H1 (cell line): ENCODE results near the gene NME4. TPM values are rescaled to one million over a fixed set of nuclear protein-coding genes. Genes with fewer than 3 reads are reported as not detected.

Experiments
- CTCF ChIA-PET: fragments of 300-600 bp; sonication (Branson Sonifier 250); formaldehyde crosslinking; loops from one replicate; lab custom pipeline; 2021; ENCODE audit not compliant: partially characterized antibody; lab: Charles Lee
- POLR2A ChIA-PET: fragments of 300-600 bp; sonication (Branson Sonifier 250); formaldehyde crosslinking; loops from one replicate; lab custom pipeline; 2021; ENCODE audit warnings: inconsistent platforms; ENCODE audit not compliant: partially characterized antibody; lab: Charles Lee
- DNase-seq, 2 experiments: peaks; one replicate each; pipeline versions ENCODE4 v3.0.0 to v3.0.0-alpha.2; 2010 to 2022; ENCODE audit warnings: low spot score in 2 of 2, low read depth in 1 of 2, mixed read lengths in 1 of 2
- FAIRE-seq: peaks from 2 replicates; lab custom pipeline; 2011; peaks lifted over from hg19 to GRCh38; lab: Jason Lieb, UNC
- H2AFZ ChIP-seq: 2 replicates; pipeline ENCODE4 v1.8.1; 2012; ENCODE audit warnings: low read length, inconsistent platforms
- H2AK5ac ChIP-seq: 2 replicates; pipeline ENCODE4 v1.6.1; 2013; ENCODE audit warnings: low read depth, low read length
- H2BK120ac ChIP-seq: replicated peaks from 2 replicates; pipeline ENCODE3; 2013; ENCODE audit warnings: low read depth, low read length, inconsistent platforms
- H2BK12ac ChIP-seq: 2 replicates; pipeline ENCODE4 v1.6.1; 2013; ENCODE audit warnings: low read depth, low read length
- H2BK15ac ChIP-seq: 2 replicates; pipeline ENCODE4 v1.6.1; 2013; ENCODE audit warnings: low read length
- H2BK20ac ChIP-seq: 2 replicates; pipeline ENCODE4 v1.6.1; 2013; ENCODE audit warnings: low read length
- H2BK5ac ChIP-seq: 2 replicates; pipeline ENCODE4 v1.6.1; 2013; ENCODE audit warnings: low read depth, low read length
- H3K14ac ChIP-seq: 2 replicates; pipeline ENCODE4 v1.6.1; 2013; ENCODE audit warnings: inconsistent platforms; ENCODE audit not compliant: insufficient read length
- H3K18ac ChIP-seq: 2 replicates; pipeline ENCODE4 v1.6.1; 2013; ENCODE audit warnings: low read length; ENCODE audit errors: extremely low read depth
- H3K23ac ChIP-seq: 2 replicates; pipeline ENCODE4 v1.6.1; 2013; ENCODE audit warnings: inconsistent platforms; ENCODE audit not compliant: insufficient read length
- H3K23me2 ChIP-seq: 2 replicates; pipeline ENCODE4 v1.6.1; 2013; ENCODE audit warnings: low read depth, low read length
- H3K27ac ChIP-seq: 2 replicates; pipeline ENCODE4 v1.6.1; 2011; ENCODE audit warnings: low read depth, low read length, inconsistent platforms
- H3K27me3 ChIP-seq, 4 experiments: replicated peaks in 1 of 4; 1 replicate in 1 of 4; 2 replicates in 3 of 4; pipeline versions ENCODE4 v1.6.1 to v1.8.1; 2011 to 2013; ENCODE audit warnings: low read length in 3 of 4, mild to moderate bottlenecking in 3 of 4, inconsistent platforms in 2 of 4, mixed read lengths in 2 of 4, moderate library complexity in 1 of 4; ENCODE audit not compliant: control insufficient read depth in 3 of 4, insufficient read depth in 3 of 4; ENCODE audit errors: extremely low read depth in 1 of 4
- H3K36me3 ChIP-seq, 4 experiments: 2 replicates each; pipeline versions ENCODE4 v1.6.1 to v1.8.1; 2011 to 2013; ENCODE audit warnings: mild to moderate bottlenecking in 4 of 4, low read length in 3 of 4, moderate library complexity in 2 of 4, control low read depth in 1 of 4, inconsistent platforms in 1 of 4; ENCODE audit not compliant: insufficient read depth in 4 of 4, control insufficient read depth in 2 of 4
- H3K4ac ChIP-seq: replicated peaks from 2 replicates; pipeline ENCODE3; 2013; ENCODE audit warnings: low read length, low read depth, mixed read lengths, inconsistent platforms; ENCODE audit not compliant: insufficient read length
- H3K4me1 ChIP-seq, 4 experiments: replicated peaks in 1 of 4; 1 replicate in 1 of 4; 2 replicates in 3 of 4; pipeline versions ENCODE4 v1.6.1 to v1.8.1; 2011 to 2013; ENCODE audit warnings: low read length in 3 of 4, inconsistent platforms in 2 of 4, mixed read lengths in 1 of 4; ENCODE audit not compliant: insufficient read depth in 4 of 4, control insufficient read depth in 3 of 4
- H3K4me2 ChIP-seq, 2 experiments: 2 replicates each; pipeline versions ENCODE4 v1.6.1 to v1.8.1; 2011 to 2013; ENCODE audit warnings: low read depth in 2 of 2, low read length in 2 of 2, control low read depth in 1 of 2, inconsistent platforms in 1 of 2, mild to moderate bottlenecking in 1 of 2; ENCODE audit not compliant: insufficient read depth in 1 of 2
- H3K4me3 ChIP-seq, 4 experiments: fragments of 200-600, 300-600 bp in 1 of 4; sonication (generic), shearing (Covaris generic), sonication (Bioruptor Twin) in 1 of 4; 2 replicates each; pipeline versions ENCODE4 v1.5.1 to v1.8.1; 2011 to 2016; ENCODE audit warnings: low read length in 4 of 4, low read depth in 3 of 4, control low read depth in 2 of 4, inconsistent platforms in 2 of 4, mild to moderate bottlenecking in 2 of 4, mixed read lengths in 1 of 4, moderate library complexity in 1 of 4; ENCODE audit not compliant: insufficient read depth in 2 of 4; ENCODE audit errors: extremely low read depth in 1 of 4
- H3K56ac ChIP-seq: replicated peaks from 2 replicates; pipeline ENCODE3; 2013; ENCODE audit warnings: low read depth, mild to moderate bottlenecking, mixed read lengths, low read length, inconsistent platforms; ENCODE audit not compliant: insufficient read length
- H3K79me1 ChIP-seq: 2 replicates; pipeline ENCODE4 v1.6.1; 2013; ENCODE audit warnings: low read depth, low read length, control low read depth
- H3K79me2 ChIP-seq, 2 experiments: 2 replicates each; pipeline versions ENCODE4 v1.6.1 to v1.8.1; 2012 to 2013; ENCODE audit warnings: low read length in 2 of 2, mild to moderate bottlenecking in 2 of 2, inconsistent platforms in 1 of 2; ENCODE audit not compliant: insufficient read depth in 2 of 2, control insufficient read depth in 1 of 2
- H3K9ac ChIP-seq, 4 experiments: replicated peaks in 1 of 4; 1 replicate in 1 of 4; 2 replicates in 3 of 4; pipeline versions ENCODE4 v1.6.1 to v1.8.1; 2011 to 2013; ENCODE audit warnings: low read depth in 3 of 4, low read length in 3 of 4, control low read depth in 2 of 4, mild to moderate bottlenecking in 2 of 4, moderate library complexity in 2 of 4, inconsistent platforms in 1 of 4; ENCODE audit errors: extremely low read depth in 1 of 4
- H3K9me3 ChIP-seq, 2 experiments: 2 replicates each; pipeline versions ENCODE4 v1.6.1 to v1.8.1; 2012 to 2013; ENCODE audit warnings: mild to moderate bottlenecking in 2 of 2, moderate library complexity in 2 of 2, control low read depth in 1 of 2, inconsistent platforms in 1 of 2, low read depth in 1 of 2, low read length in 1 of 2, mixed read lengths in 1 of 2; ENCODE audit not compliant: insufficient read depth in 2 of 2
- H4K20me1 ChIP-seq, 2 experiments: replicated peaks in 1 of 2; 2 replicates each; pipeline versions ENCODE3 to v1.8.1; 2011 to 2013; ENCODE audit warnings: inconsistent platforms in 2 of 2, low read length in 2 of 2, mild to moderate bottlenecking in 1 of 2; ENCODE audit not compliant: insufficient read depth in 2 of 2, control insufficient read depth in 1 of 2
- H4K5ac ChIP-seq: 2 replicates; pipeline ENCODE4 v1.6.1; 2013; ENCODE audit warnings: low read length, low read depth, mixed read lengths, inconsistent platforms; ENCODE audit not compliant: insufficient read length
- H4K8ac ChIP-seq: 2 replicates; pipeline ENCODE4 v1.8.0; 2013; ENCODE audit warnings: mild to moderate bottlenecking, moderate library complexity, low read length, inconsistent platforms; ENCODE audit not compliant: insufficient read depth; ENCODE audit errors: extremely low read depth
- H4K91ac ChIP-seq: replicated peaks from 2 replicates; pipeline ENCODE3; 2013; ENCODE audit warnings: low read length, mixed read lengths, inconsistent platforms; ENCODE audit not compliant: insufficient read length
- CBX5 ChIP-seq: fragments of 300-800, 300-1000 bp; sonication (generic); IDR thresholded peaks from 2 replicates; pipeline ENCODE4 v1.7.1; 2016; ENCODE audit warnings: antibody characterized with exemption, low read length, low read depth
- CEBPB ChIP-seq: IDR thresholded peaks from 2 replicates; pipeline ENCODE4 v1.6.1; 2012; ENCODE audit warnings: low read depth, low read length
- CHD1 ChIP-seq: IDR thresholded peaks from 2 replicates; pipeline ENCODE4 v1.6.1; 2012; ENCODE audit warnings: low read depth, low read length, improper control_type of control experiment
- GABPA ChIP-seq: IDR thresholded peaks from 2 replicates; pipeline ENCODE4 v1.6.1; 2011; ENCODE audit warnings: mild to moderate bottlenecking, low read length, moderate library complexity, borderline replicate concordance; ENCODE audit not compliant: insufficient read depth
- KDM1A ChIP-seq: fragments of 200-600, 300-600 bp; sonication (generic); IDR thresholded peaks from 2 replicates; pipeline ENCODE4 v1.7.1; 2016; ENCODE audit warnings: mild to moderate bottlenecking, low read length, borderline replicate concordance
- MAFK ChIP-seq: IDR thresholded peaks from 2 replicates; pipeline ENCODE4 v1.6.1; 2012; ENCODE audit warnings: low read depth, mild to moderate bottlenecking, improper control_type of control experiment, low read length
- POU5F1 ChIP-seq: IDR thresholded peaks from 2 replicates; pipeline ENCODE4 v1.6.1; 2011; ENCODE audit warnings: low read depth, mild to moderate bottlenecking, low read length, moderate library complexity
- SAP30 ChIP-seq: fragments of 300-600 bp; sonication (generic); IDR thresholded peaks from 2 replicates; pipeline ENCODE4 v1.7.1; 2012; ENCODE audit warnings: low read length, moderate library complexity, mild to moderate bottlenecking, inconsistent platforms; ENCODE audit not compliant: insufficient read depth, insufficient replicate concordance
- SIX5 ChIP-seq: IDR thresholded peaks from 2 replicates; pipeline ENCODE4 v1.6.1; 2011; ENCODE audit warnings: mild to moderate bottlenecking, low read depth, low read length
- YY1 ChIP-seq: IDR thresholded peaks from 2 replicates; pipeline ENCODE4 v1.6.1; 2011; ENCODE audit warnings: low read depth, mild to moderate bottlenecking, low read length
- ZNF274 ChIP-seq: IDR thresholded peaks from 2 replicates; pipeline ENCODE4 v1.7.0; 2012; ENCODE audit warnings: low read length, borderline replicate concordance; ENCODE audit errors: extremely low read depth
- WGBS, 2 experiments: shearing (Covaris generic) in 1 of 2; methylation state at CpG; one replicate each; pipeline versions ENCODE4 v1.1.6 to v1.1.7; 2013 to 2015; ENCODE audit warnings: low lambda C conversion rate in 2 of 2, mixed read lengths in 2 of 2, inconsistent platforms in 1 of 2, low coverage in 1 of 2, missing lambda C conversion rate in 1 of 2; ENCODE audit not compliant: insufficient replicate concordance in 2 of 2, insufficient coverage in 1 of 2, insufficient read length in 1 of 2; ENCODE audit errors: extremely low coverage in 1 of 2, missing lambda C conversion rate in 1 of 2; 5-methylcytosine and 5-hydroxymethylcytosine counted together
- polyA plus RNA-seq, 7 experiments: library from polyadenylated mRNA; depleted of rRNA in 3 of 7; stranded (reverse) in 5 of 7; unstranded in 2 of 7; fragments of >200 nt in 5 of 7; fragments of 200-250 nt in 2 of 7; gene quantifications; 1 replicate in 5 of 7; 2 replicates in 1 of 7; 4 replicates in 1 of 7; pipeline versions ENCODE4 v1.2.1 to v1.2.3, GENCODE V29; 2011 to 2013; ENCODE audit warnings: missing spikeins in 2 of 7, mixed read lengths in 2 of 7
- total RNA-seq: library from RNA; stranded (reverse); fragmentation: NEBNext Ultra II Directional; extraction: Animal tissue kit (Norgen Biotek cat#: 25700); gene quantifications from 2 replicates; pipeline ENCODE4 v1.2.1, GENCODE V29; 2021
- TF ChIP-seq, protein P1 (sequence below): IDR thresholded peaks from 2 replicates; pipeline ENCODE4 v1.6.1; 2012; ENCODE audit warnings: inconsistent platforms
- TF ChIP-seq, protein P2 (sequence below): IDR thresholded peaks from 2 replicates; pipeline ENCODE4 v1.6.1; 2011; ENCODE audit warnings: low read length, improper control_type of control experiment

The NME4 gene
- total and polyA plus RNA-seq, 2 of the 8 experiments (the other 6 are each of a cell fraction or from before 2014, with no cell fraction given): 408 to 863 TPM

DNA sequence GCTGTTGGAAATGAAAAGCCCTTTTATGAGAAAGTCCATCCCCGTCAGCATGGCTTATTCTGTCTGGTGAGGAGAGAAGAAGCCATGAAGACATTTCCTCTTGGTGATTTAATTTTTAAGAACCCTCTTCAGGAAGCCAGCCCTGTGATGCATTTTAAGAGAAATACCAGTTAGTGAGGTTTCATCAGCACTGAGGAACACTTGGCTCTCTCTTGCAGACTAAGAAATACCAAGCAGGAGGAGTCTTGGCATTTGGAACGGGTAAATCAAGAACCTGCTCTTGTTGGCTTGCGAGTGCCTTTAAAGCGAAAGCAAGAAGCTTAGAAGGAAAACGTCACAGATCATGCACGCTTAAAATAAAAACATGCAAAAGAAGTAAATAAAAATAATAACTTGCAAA, 46.0 kb downstream of the NME4 start:
- Histone ChIP-seq H3K4me3 (no peak overlapping the region), H3K79me1 (peaks cover 5% of the 10 kb centered on the region), H3K56ac (no peak overlapping the region), H3K18ac (no peak overlapping the region), H3K27me3 (no peaks in the 10 kb centered on the region), H2BK20ac (no peak overlapping the region), H2BK12ac (no peak overlapping the region), H4K20me1 (peaks cover 0 to 9% of the 10 kb centered on the region in 2 experiments), H2BK15ac (no peak overlapping the region), H3K23me2 (no peaks in the 10 kb centered on the region), H3K9ac (no peak overlapping the region), H3K79me2 (peaks cover 0 to 27% of the 10 kb centered on the region in 2 experiments; a peak in 2 of 4 replicates), H3K23ac (no peak overlapping the region), H4K8ac (no peak overlapping the region), H3K9me3 (no peaks in the 10 kb centered on the region), H4K91ac (no peak overlapping the region), H3K36me3 (no peaks in the 10 kb centered on the region), H3K27ac (no peak overlapping the region), H2BK120ac (no peak overlapping the region), H2AFZ (no peak overlapping the region), H4K5ac (no peak overlapping the region), H3K14ac (no peak overlapping the region), H2AK5ac (no peak overlapping the region), H3K4me2 (no peak overlapping the region), H3K4ac (no peak overlapping the region), H3K4me1 (no peaks in the 10 kb centered on the region), H2BK5ac (no peak overlapping the region)
- FAIRE-seq: no peak
- CTCF ChIA-PET: interaction anchor here (1.0 kb wide), 1 partner anchor 52 kb away, joined by 4 read pairs; no protein-coding TSS in a partner anchor
- POLR2A ChIA-PET: interaction anchor here (0.6 kb wide), 1 partner anchor 33 kb away, joined by 3 read pairs; no protein-coding TSS in a partner anchor
- no peak for DNase-seq
- 90% methylated on average over 6 of the region's 6 CpGs; no CpG with 5 or more reads in 1 of the 2 experiments for WGBS, 2 experiments
- no peak for TF ChIP-seq ZNF274
- TF ChIP-seq, protein P1, sequence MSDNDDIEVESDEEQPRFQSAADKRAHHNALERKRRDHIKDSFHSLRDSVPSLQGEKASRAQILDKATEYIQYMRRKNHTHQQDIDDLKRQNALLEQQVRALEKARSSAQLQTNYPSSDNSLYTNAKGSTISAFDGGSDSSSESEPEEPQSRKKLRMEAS: no peak
- TF ChIP-seq CHD1: no peak
- TF ChIP-seq KDM1A: no peak
- no peak for TF ChIP-seq CBX5
- no peak for TF ChIP-seq SIX5
- no peak for TF ChIP-seq SAP30
- TF ChIP-seq, protein P2, sequence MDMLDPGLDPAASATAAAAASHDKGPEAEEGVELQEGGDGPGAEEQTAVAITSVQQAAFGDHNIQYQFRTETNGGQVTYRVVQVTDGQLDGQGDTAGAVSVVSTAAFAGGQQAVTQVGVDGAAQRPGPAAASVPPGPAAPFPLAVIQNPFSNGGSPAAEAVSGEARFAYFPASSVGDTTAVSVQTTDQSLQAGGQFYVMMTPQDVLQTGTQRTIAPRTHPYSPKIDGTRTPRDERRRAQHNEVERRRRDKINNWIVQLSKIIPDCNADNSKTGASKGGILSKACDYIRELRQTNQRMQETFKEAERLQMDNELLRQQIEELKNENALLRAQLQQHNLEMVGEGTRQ: no peak
- TF ChIP-seq CEBPB: no peak
- no peak for TF ChIP-seq GABPA
- no peak for TF ChIP-seq MAFK
- TF ChIP-seq POU5F1: no peak
- no peak for TF ChIP-seq YY1
